HepG2 (cell line): ENCODE data around the gene TLCD3B. TPM values are rescaled to one million over a fixed set of nuclear protein-coding genes. Genes with fewer than 3 reads are reported as not detected.
A peak's percentile ranks its signal among the peaks of the same experiment; 100 is the strongest.

ENCODE experiments used
- AFF4 ChIP-seq: sonication (generic); formaldehyde crosslinking; IDR thresholded peaks from 2 replicates; pipeline ENCODE4 v1.4.0; 2020; ENCODE audit warnings: missing genetic modification reagents
- CHD4 ChIP-seq: fragments of 200-600 bp; sonication (generic); IDR thresholded peaks from 2 replicates; pipeline ENCODE4 v1.7.0; 2017; ENCODE audit warnings: mild to moderate bottlenecking, low read length, borderline replicate concordance
- E2F2 ChIP-seq: sonication (generic); formaldehyde crosslinking; IDR thresholded peaks from 2 replicates; pipeline ENCODE4 v1.4.0; 2020; ENCODE audit warnings: missing genetic modification reagents, borderline replicate concordance
- HOXD1 ChIP-seq: sonication (generic); formaldehyde crosslinking; IDR thresholded peaks from 2 replicates; pipeline ENCODE4 v1.5.0; 2020; ENCODE audit warnings: missing genetic modification reagents
- IRF9 ChIP-seq: sonication (generic); formaldehyde crosslinking; IDR thresholded peaks from 2 replicates; pipeline ENCODE4 v1.8.0; 2022; ENCODE audit warnings: missing genetic modification reagents, mild to moderate bottlenecking, borderline replicate concordance
- KLF11 ChIP-seq: IDR thresholded peaks from 2 replicates; pipeline ENCODE4 v1.6.1; 2016; ENCODE audit warnings: missing compliant biosample characterization
- KMT2A ChIP-seq: sonication (generic); formaldehyde crosslinking; IDR thresholded peaks from 2 replicates; pipeline ENCODE4 v1.4.0; 2020; ENCODE audit warnings: missing genetic modification reagents
- MBNL3 ChIP-seq: fragments of 250-450 bp; sonication (Bioruptor Pico); conservative IDR thresholded peaks from 2 replicates; pipeline ENCODE4 v1.8.0; 2022; ENCODE audit warnings: mild to moderate bottlenecking, inconsistent platforms
- MZF1 ChIP-seq: sonication (generic); formaldehyde crosslinking; IDR thresholded peaks from 2 replicates; pipeline ENCODE4 v1.8.1; 2023; ENCODE audit warnings: mild to moderate bottlenecking, missing genetic modification reagents, borderline replicate concordance
- NR3C1 ChIP-seq: sonication (generic); formaldehyde crosslinking; IDR thresholded peaks from 2 replicates; pipeline ENCODE4 v1.4.0; 2020; ENCODE audit warnings: missing genetic modification reagents
- TFDP1 ChIP-seq: IDR thresholded peaks from 2 replicates; pipeline ENCODE4 v1.6.1; 2016; ENCODE audit warnings: missing compliant biosample characterization, missing genetic modification reagents, borderline replicate concordance
- ZNF512B ChIP-seq: sonication (generic); formaldehyde crosslinking; IDR thresholded peaks from 2 replicates; pipeline ENCODE4 v1.5.1; 2020; ENCODE audit warnings: missing genetic modification reagents, mild to moderate bottlenecking, borderline replicate concordance
- ZNF543 ChIP-seq: sonication (generic); formaldehyde crosslinking; IDR thresholded peaks from 2 replicates; pipeline ENCODE4 v1.4.0; 2020; ENCODE audit warnings: mild to moderate bottlenecking, missing genetic modification reagents
- ZNF660 ChIP-seq: sonication (generic); formaldehyde crosslinking; IDR thresholded peaks from 2 replicates; pipeline ENCODE4 v1.5.1; 2020; ENCODE audit warnings: mild to moderate bottlenecking, low read depth, missing genetic modification reagents, borderline replicate concordance
- ZSCAN22 ChIP-seq: sonication (generic); formaldehyde crosslinking; IDR thresholded peaks from 2 replicates; pipeline ENCODE4 v1.4.0; 2020; ENCODE audit warnings: mild to moderate bottlenecking, missing genetic modification reagents
- polyA plus RNA-seq, 8 experiments: library from polyadenylated mRNA; depleted of rRNA in 3 of 8; stranded (reverse) in 7 of 8; unstranded in 1 of 8; fragments of >200 nt; fragmentation: Illumina TruSeq in 4 of 8; extraction: Trizol in 4 of 8; gene quantifications; 2 replicates each; pipeline versions ENCODE4 v1.2.1 to v1.2.3, GENCODE V29; 2011 to 2016; ENCODE audit warnings: low read depth in 4 of 8, missing spikeins in 1 of 8, mixed read lengths in 1 of 8; ENCODE audit not compliant: insufficient read depth in 1 of 8
- total RNA-seq, 5 experiments: library from RNA; depleted of rRNA; stranded (reverse); fragments of >200 nt; fragmentation: Illumina TruSeq; extraction: Trizol; gene quantifications; 2 replicates each; pipeline ENCODE4 v1.2.3, GENCODE V29; 2016; ENCODE audit warnings: low read depth in 1 of 5
- TF ChIP-seq, protein P1 (sequence below): sonication (generic); formaldehyde crosslinking; IDR thresholded peaks from 2 replicates; pipeline ENCODE4 v1.8.0; 2022; ENCODE audit warnings: mild to moderate bottlenecking, missing genetic modification reagents, moderate library complexity
- TF ChIP-seq, protein P2 (sequence below): IDR thresholded peaks from 2 replicates; pipeline ENCODE4 v1.6.1; 2016; ENCODE audit warnings: missing genetic modification reagents, missing compliant biosample characterization

TLCD3B gene
- total and polyA plus RNA-seq, 2 of the 13 experiments (the other 11 are each of a cell fraction or from before 2014, with no cell fraction given), result not detected

- TF ChIP-seq TFDP1 (CRISPR knock-in tag), result 0 out of 2 replicates have a peak, but pooled peaks have one; percentile 28
- no peak for TF ChIP-seq E2F2 (CRISPR knock-in tag)
- no peak for TF ChIP-seq CHD4
- no peak for TF ChIP-seq ZSCAN22 (CRISPR knock-in tag)
- TF ChIP-seq KMT2A (CRISPR knock-in tag), result no peak; the same call in 1 of the 2 replicates
- no peak for TF ChIP-seq ZNF543 (CRISPR knock-in tag)
- no peak for TF ChIP-seq IRF9 (CRISPR knock-in tag)
- TF ChIP-seq MZF1 (CRISPR knock-in tag), result no peak
- no peak for TF ChIP-seq NR3C1 (CRISPR knock-in tag)
- TF ChIP-seq ZNF660 (CRISPR knock-in tag), result no peak
- no peak for TF ChIP-seq AFF4 (CRISPR knock-in tag)
- no peak for TF ChIP-seq KLF11 (CRISPR knock-in tag)
- no peak for TF ChIP-seq MBNL3 (CRISPR knock-in tag)
- TF ChIP-seq, protein P1, sequence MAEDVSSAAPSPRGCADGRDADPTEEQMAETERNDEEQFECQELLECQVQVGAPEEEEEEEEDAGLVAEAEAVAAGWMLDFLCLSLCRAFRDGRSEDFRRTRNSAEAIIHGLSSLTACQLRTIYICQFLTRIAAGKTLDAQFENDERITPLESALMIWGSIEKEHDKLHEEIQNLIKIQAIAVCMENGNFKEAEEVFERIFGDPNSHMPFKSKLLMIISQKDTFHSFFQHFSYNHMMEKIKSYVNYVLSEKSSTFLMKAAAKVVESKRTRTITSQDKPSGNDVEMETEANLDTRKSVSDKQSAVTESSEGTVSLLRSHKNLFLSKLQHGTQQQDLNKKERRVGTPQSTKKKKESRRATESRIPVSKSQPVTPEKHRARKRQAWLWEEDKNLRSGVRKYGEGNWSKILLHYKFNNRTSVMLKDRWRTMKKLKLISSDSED (CRISPR knock-in tag), result no peak
- TF ChIP-seq ZNF512B, result no peak
- TF ChIP-seq HOXD1, result peak; percentile 22; the same call in 1 of the 2 replicates
- TF ChIP-seq, protein P2, sequence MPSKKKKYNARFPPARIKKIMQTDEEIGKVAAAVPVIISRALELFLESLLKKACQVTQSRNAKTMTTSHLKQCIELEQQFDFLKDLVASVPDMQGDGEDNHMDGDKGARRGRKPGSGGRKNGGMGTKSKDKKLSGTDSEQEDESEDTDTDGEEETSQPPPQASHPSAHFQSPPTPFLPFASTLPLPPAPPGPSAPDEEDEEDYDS (CRISPR knock-in tag), result no peak; the same call in 1 of the 2 replicates
These were observed 24.0 kb upstream of the TLCD3B start (continued) for GRCh38 chr16:30054959-30055553.
